ENCODE data around the gene SMIM36.
"Not testable (repeated sequence)": the region's sequence is repeated elsewhere in the genome, so short reads cannot be mapped to it uniquely, and the experiment has no call there.

Gene SMIM36

GRCh38 chr17:55501626-55502025 lies 9.6 kb downstream of the SMIM36 start:
- DNase-seq (ENCODE audit: low read depth), result not testable (repeated sequence)

DNA sequence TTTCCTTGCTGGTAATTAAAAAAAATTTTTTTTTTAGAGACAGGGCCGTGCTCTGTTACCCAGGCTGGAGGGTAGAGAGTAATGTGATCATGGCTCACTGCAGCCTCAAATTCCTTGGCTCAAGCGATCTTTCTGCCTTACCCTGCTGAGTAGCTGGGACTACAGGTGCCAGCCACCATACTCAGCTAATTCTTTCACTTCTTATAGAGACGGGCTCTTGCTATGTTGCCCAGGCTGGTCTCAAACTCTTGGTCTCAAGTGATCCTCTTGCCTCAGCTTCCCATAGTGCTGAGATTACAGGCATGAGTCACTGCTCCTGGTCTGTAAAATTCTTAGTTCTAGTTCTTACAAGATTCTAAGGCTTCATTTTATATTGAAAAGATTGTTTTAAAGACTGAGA lies 11.1 kb downstream of the SMIM36 start:
- DNase-seq (ENCODE audit: low read depth), result no peak

DNA sequence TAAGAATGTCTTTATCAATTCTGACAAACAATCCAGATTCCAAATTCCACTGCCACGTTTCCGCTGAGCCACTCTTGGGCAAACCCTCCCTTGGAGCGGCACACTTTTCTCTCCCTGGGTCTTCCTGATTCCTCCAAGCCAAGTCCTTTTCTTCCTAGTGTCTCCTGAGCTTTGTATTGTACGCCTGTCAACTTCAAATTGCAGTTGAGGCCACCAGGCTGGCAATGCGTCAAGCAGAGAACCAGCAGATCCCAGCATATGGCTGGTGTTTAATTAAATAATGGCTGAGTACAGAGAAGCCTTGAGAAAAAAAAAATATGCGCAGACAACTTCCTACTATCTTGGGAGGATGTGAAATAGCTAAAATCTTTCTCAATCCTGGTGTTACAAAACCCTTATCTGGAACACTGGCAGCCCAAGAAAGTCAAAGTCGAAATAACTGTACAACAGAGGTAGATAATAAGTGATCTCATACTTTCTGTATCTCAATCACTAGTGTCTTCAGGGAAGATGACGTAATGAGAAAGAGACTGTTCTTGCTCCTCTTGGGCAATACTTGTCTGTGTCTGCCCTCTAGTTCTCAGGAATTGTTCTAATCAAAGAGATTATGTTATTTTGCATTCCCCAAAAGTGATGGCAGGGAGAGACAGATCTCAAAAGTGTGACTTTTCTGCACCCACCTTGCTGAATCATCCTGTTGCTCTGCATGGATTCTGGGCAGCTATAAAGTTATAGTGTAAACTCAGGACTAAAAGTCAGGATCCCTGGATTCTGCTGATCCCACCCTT lies 15.0 kb downstream of the SMIM36 start:
- no peak for DNase-seq (ENCODE audit: low read depth)

DNA sequence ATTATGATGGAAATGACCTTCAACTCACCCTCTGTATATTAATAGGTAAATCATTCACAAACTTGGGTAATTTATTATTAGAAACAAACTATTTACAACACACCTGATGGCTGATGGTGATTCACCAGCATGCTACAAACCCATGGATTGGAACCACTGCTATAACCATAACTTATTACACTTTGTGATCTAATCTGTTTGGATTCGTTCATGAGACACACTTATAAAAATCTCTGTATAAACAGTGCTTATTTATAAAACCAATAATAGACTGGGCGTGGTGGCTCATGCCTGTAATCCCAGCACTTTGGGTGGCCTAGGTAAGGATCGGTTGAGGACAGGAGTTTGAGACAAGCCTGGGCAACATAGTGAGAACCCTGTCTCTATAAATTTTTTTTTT lies 16.0 kb downstream of the SMIM36 start:
- DNase-seq (ENCODE audit: low read depth), result no peak

DNA sequence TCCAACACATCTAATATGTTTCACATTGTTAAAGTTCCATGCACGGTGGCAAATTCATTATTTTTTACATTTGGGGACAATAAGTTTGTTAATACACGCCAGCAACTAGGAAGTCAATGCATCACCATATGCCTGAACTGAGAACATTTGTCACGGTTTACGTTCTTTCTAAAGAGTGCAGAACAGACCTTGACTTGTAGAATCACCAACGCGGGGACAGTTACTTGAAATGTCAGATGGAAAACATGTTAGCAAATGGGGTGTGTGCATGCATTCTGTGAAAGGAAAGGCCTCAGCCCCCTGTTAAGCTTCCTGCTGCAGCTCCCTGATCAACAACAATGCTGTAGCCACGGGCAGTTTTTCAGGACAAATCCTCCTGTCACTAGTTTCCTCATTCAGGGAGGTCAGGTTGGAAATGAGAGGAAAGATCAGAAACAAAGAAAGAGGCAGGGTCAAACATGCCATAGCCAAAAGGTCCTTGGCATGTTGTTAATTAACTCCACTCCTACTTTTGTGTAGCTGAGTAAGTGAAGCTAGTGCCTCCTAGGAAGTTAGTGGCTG lies 18.4 kb downstream of the SMIM36 start:
- DNase-seq (ENCODE audit: low read depth), result no peak

DNA sequence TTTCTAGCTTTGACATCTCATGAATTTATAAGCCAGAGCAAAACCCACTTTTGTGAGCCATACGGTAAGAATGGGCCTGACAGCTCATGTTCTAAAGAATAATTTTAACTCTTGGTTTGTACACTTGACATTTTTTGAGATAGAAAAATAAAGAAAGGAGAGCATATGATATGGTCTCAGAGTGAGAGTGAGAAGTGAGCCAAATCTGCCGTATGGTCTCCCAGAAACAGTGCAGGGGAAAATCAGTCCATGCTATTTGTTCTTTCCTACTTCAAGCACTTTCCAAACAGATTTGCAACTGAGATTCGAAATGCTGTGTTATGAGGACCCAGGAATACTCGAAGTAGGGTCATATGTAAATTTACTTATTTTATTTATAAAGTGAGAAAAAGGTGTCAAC lies 20.9 kb downstream of the SMIM36 start:
- DNase-seq (ENCODE audit: low read depth), result no peak

DNA sequence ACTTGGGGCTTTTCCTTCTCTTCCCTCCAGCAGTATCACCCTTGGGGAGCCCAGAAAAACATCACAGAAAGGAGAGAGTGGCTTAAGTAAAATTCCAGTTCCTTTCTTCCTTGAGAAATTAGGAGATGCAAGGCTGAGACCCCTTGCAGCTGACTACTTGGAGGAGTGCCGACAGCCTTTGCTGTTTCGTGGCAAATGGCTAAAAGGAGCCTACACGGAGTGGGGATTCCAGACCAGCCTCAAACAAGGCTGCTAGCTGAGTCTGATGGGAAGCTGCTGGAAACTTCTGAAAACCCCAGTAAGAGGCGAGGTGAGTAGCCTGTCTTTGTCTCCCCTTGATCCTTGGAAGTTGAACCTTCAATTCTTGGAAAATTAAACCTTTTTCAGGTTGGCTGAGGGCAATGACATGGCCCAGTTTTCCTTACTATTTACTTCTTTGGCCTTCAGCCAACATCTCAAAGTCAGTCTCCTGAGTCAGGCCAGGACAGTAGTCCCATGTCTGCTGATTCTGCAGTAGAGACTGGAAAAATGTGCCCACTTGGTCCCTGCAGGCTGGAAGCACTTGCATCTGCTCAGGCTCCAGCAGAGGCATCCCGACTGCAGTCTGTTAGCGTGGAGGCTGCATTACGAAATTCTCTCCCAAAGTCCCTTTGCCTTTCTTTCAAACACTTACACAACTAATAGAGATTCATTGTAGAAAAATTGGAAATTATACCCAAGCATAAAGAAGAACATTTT lies 23.4 kb downstream of the SMIM36 start:
- no peak for DNase-seq (ENCODE audit: low read depth)

DNA sequence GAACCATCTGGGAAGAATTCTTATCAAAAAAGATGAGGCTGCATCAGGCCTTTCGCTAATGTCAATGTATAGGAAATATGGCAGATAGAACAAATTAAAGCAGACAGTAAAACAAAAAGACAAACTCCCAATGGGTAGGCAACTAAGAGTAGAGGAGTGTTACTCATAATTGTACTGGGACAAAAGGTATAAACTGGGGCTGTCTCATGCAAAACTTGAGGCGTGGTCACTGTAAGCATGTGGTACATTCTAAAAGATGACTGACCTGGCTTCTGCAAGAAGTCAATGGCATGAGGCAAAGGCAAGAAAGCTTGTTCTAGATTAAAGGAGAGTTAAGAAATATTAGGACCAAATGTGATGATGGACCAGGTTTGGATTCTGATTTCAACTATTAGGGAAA lies 26.7 kb downstream of the SMIM36 start:
- no peak for DNase-seq (ENCODE audit: low read depth)

- no peak for DNase-seq (ENCODE audit: low read depth)
These were observed 28.5 kb downstream of the SMIM36 start for GRCh38 chr17:55482591-55483389.

- no peak for DNase-seq (ENCODE audit: low read depth)
These were observed 30.5 kb downstream of the SMIM36 start for GRCh38 chr17:55480631-55481315.

DNA sequence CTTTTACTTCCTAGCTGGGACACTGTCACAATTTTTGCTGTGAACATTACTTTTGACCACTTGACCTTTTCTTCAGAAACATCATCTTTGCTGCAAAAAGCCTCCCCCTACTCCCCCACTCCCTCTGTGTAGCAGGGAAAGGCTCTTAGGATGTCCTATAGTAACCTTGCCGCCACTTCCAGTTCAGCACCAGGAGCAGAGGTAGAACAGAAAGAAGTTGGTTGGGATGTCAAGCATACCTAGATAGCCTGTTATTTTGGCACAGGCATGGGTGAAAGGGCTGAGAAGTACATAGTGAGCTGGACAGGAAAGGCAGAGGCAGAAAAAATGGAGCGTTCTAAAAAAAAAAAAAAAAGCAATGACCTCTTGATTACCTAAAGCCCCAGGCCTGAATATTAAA lies 31.3 kb downstream of the SMIM36 start:
- DNase-seq (ENCODE audit: low read depth), result no peak

DNA sequence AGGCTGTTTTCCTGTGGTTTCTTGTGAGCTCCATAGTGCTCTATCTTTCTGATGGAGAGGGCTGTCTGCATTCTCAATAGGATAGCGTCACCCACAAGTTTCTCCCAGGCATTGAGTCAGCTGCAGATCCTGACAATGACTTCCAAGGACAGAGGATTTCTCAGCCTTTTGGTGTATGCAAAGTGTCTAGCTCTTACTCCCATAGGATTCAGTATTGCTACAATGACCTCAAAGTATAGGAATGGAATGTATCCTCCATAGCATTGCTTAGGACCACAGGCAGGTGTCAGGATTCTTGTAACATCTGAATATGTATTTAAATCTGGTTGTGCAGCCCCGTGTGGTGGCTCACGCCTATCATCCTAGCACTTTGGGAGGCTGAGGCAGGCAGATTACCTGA lies 32.3 kb downstream of the SMIM36 start:
- DNase-seq (ENCODE audit: low read depth), result no peak

GRCh38 chr17:55466671-55467070 lies 44.6 kb downstream of the SMIM36 start:
- no peak for DNase-seq (ENCODE audit: low read depth)

- not testable (repeated sequence) for DNase-seq (ENCODE audit: low read depth)
These were observed 45.5 kb downstream of the SMIM36 start for GRCh38 chr17:55465771-55466170.

DNA sequence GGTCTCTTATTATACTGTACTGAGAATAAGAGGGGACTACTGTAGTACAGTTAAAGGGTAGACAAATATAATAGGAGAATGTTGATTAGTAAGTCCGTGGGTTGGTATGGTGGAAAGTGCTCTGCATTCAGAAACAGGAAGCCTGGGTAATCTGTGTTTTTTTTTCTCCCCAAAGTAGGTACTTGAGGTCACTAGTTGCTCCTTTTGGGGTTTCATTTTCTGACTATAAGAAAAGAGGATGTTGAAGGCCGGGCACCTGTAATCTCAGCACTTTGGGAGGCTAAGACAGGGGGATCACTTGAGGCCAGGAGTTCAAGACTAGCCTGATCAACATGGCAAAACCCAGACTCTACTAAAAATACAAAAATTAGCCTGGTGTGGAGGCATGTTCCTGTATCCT lies 47.7 kb downstream of the SMIM36 start:
- DNase-seq (ENCODE audit: low read depth), result no peak

DNA sequence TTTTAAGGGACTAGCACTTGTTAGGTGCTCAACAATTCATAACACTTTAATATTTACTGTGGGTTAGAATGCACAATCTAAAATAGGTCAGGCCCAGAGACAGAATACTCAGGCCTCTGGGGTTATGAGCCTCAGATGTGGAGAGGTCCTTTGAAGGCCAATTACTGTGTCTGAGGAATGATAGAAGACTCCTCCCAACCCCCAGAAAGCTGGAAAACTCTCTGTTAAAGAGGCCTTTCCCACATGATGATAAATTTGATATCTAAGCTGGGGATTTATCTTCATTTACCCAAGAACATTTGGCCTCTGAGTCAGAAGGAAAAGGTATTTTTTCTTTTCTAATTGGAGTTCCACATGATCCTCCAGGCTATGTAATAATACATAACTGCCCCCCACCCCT lies 48.5 kb downstream of the SMIM36 start:
- no peak for DNase-seq (ENCODE audit: low read depth)

DNA sequence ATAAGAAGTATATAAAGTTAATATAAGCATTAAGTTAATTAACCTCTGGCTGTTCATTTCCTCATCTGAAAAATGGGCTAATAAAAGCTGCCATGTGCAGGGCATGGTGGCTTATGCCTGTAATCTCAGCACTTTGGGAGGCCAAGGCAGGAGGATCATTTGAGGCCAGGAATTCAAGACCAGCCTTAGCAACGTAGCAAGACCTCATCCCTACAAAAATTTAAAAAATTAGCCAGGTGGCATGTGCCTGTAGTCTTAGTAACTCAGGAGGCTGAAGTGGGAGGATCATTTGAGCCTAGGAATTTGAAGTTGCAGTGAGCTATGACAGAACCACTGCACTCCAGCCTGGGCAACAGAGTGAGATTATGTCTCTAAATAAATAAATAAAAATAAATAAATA lies 49.0 kb downstream of the SMIM36 start:
- no peak for DNase-seq (ENCODE audit: low read depth)

- no peak for DNase-seq (ENCODE audit: low read depth)
These were observed 52.3 kb downstream of the SMIM36 start for GRCh38 chr17:55458978-55459377.

DNA sequence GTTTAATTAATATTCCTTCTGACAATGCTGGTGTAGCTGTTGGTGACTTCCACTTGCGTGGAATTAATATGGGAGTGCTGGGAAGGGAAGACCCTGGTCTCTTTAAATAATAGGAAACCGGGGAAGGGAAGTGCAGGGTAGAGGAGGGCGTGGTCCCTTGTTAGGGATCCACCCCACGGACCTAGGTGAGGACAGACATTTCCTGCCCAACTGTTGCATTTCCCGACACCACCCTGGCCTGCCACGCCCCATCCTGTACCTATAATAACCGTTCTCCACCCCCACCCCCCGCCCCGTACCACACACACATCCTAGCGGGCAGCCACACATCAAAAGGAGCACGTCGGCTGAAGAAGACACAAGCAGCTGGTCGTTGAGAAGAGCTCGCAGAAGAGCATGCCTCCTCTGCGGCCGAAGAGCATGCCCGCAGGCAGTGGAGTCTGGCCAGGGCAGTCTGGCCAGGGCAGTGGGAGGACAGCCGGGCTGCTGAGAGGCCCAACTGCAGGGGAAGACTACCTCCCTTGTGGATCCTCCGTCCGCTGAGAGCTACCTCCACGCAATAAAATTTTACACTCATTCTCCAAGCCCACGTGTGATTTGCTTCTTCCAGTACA lies 52.9 kb downstream of the SMIM36 start:
- no peak for DNase-seq (ENCODE audit: low read depth)

DNA sequence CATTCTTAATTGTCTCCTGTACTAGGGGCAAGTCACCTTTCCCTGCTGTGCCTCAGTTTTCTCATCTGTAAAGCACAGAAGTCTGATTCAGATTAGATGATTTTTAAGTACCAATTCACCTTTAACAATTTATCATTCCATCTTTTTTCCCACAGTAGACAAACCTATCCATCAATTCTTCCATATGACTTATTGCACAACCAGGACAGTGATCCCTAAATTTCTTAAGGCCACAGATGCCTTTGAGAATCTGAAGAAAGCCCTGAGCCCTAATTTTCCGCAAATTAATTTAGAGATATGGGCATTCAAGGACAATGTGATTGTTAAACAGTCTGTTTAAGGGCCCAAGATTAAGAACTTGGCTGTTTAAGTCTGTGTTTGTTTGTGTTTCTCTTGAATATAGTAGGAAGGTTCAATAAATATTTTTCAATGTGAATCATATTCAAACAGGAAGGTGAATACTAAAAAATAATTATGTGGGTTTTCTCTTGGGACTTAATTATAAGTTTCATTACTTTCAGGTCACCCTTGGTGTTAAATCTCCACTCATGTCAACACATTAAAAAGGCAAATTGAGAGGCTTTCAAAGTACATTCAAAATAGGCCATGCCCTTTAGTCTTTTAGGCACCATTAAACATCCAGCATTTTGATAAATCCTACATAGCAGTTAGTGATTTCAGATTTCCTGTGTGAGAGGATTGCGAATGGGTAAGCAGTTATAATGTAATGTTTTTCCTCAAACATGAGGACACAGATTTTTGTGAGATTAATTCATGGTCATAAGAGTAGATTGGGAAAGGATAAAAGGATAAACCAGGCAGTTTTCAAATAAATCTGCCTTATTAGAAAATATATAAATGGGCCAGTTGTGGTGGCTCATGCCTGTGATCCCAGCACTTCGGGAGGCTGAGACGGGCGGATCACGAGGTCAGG lies 54.7 kb downstream of the SMIM36 start:
- no peak for DNase-seq (ENCODE audit: low read depth)
